ENCODE data around the gene DNAJC1.

The DNAJC1 gene

GRCh38 chr10:21961847-21962246, 41.7 kb downstream of the DNAJC1 start:
- no peak for DNase-seq (ENCODE audit: low read depth)

- DNase-seq (ENCODE audit: low read depth), result no peak
These were observed 43.5 kb downstream of the DNAJC1 start for GRCh38 chr10:21959998-21960397.

- no peak for DNase-seq (ENCODE audit: low read depth)
These were observed 48.8 kb downstream of the DNAJC1 start for GRCh38 chr10:21954690-21955089.

GRCh38 chr10:21954132-21954531, 49.4 kb downstream of the DNAJC1 start:
- no peak for DNase-seq (ENCODE audit: low read depth)

- DNase-seq (ENCODE audit: low read depth), result no peak
These were observed 49.9 kb downstream of the DNAJC1 start for GRCh38 chr10:21953585-21954057.

- no peak for DNase-seq (ENCODE audit: low read depth)
These were observed 53.0 kb downstream of the DNAJC1 start for GRCh38 chr10:21950566-21950965.

GRCh38 chr10:21946946-21947345, 56.6 kb downstream of the DNAJC1 start:
- DNase-seq (ENCODE audit: low read depth), result no peak

- DNase-seq (ENCODE audit: low read depth), result no peak
These were observed 58.7 kb downstream of the DNAJC1 start for GRCh38 chr10:21944727-21945386.

GRCh38 chr10:21943633-21944265, 59.8 kb downstream of the DNAJC1 start:
- no peak for DNase-seq (ENCODE audit: low read depth)

GRCh38 chr10:21935439-21936023, 68.0 kb downstream of the DNAJC1 start:
- DNase-seq (ENCODE audit: low read depth), result no peak

GRCh38 chr10:21934307-21934706, 69.2 kb downstream of the DNAJC1 start:
- no peak for DNase-seq (ENCODE audit: low read depth)

- no peak for DNase-seq (ENCODE audit: low read depth)
These were observed 74.5 kb downstream of the DNAJC1 start for GRCh38 chr10:21929070-21929469.

- no peak for DNase-seq (ENCODE audit: low read depth)
These were observed 75.7 kb downstream of the DNAJC1 start for GRCh38 chr10:21927631-21928353.

- no peak for DNase-seq (ENCODE audit: low read depth)
These were observed 76.6 kb downstream of the DNAJC1 start for GRCh38 chr10:21926949-21927348.

- DNase-seq (ENCODE audit: low read depth), result no peak
These were observed 77.1 kb downstream of the DNAJC1 start for GRCh38 chr10:21926358-21926925.

- no peak for DNase-seq (ENCODE audit: low read depth)
These were observed 77.7 kb downstream of the DNAJC1 start for GRCh38 chr10:21925851-21926250.

GRCh38 chr10:21924511-21924910, 79.0 kb downstream of the DNAJC1 start:
- no peak for DNase-seq (ENCODE audit: low read depth)

GRCh38 chr10:21920633-21921032, 82.9 kb downstream of the DNAJC1 start:
- DNase-seq (ENCODE audit: low read depth), result no peak

- DNase-seq (ENCODE audit: low read depth), result no peak
These were observed 83.6 kb downstream of the DNAJC1 start for GRCh38 chr10:21919906-21920305.

GRCh38 chr10:21919117-21919516, 84.4 kb downstream of the DNAJC1 start:
- DNase-seq (ENCODE audit: low read depth), result no peak

GRCh38 chr10:21912625-21913024, 90.9 kb downstream of the DNAJC1 start:
- no peak for DNase-seq (ENCODE audit: low read depth)

GRCh38 chr10:21910798-21911197, 92.7 kb downstream of the DNAJC1 start:
- no peak for DNase-seq (ENCODE audit: low read depth)

Data from T follicular helper cell (primary cell).